HEK293 (cell line): ENCODE measurements around the gene FASTK.

Source experiments
- CTCF ChIA-PET: fragments of 350-600 bp; formaldehyde crosslinking; extraction: SDS; loops from one replicate; lab custom pipeline; 2021; ENCODE audit warnings: antibody characterized with exemption; lab: Yijun Ruan, JAX
- POLR2A ChIA-PET: fragments of 300-600 bp; formaldehyde crosslinking; extraction: SDS; loops from one replicate; lab custom pipeline; 2020; ENCODE audit warnings: antibody characterized with exemption, inconsistent platforms; lab: Yijun Ruan, JAX
- H3K27ac ChIP-seq: fragments of 200-500 bp; sonication (Bioruptor generic); 2 replicates; pipeline ENCODE4 v1.5.1; 2014; ENCODE audit warnings: low read depth, low read length, control low read depth, inconsistent platforms; ENCODE audit errors: extremely low read depth
- H3K36me3 ChIP-seq, 2 experiments: fragments of 200-500 bp in 1 of 2; sonication (Bioruptor generic) in 1 of 2; 1 replicate in 1 of 2; 2 replicates in 1 of 2; pipeline ENCODE4 v1.5.1; 2014 to 2017; ENCODE audit warnings: inconsistent platforms in 2 of 2, low read length in 2 of 2; ENCODE audit not compliant: control insufficient read depth in 2 of 2, insufficient read depth in 1 of 2
- H3K4me1 ChIP-seq: fragments of 200-500 bp; sonication (Bioruptor generic); 2 replicates; pipeline ENCODE4 v1.5.1; 2014; ENCODE audit warnings: mild to moderate bottlenecking, low read length, inconsistent platforms; ENCODE audit not compliant: control insufficient read depth, insufficient read depth
- H3K4me3 ChIP-seq: 2 replicates; pipeline ENCODE4 v1.5.1; 2011; ENCODE audit warnings: low read depth, mild to moderate bottlenecking, control low read depth, low read length, moderate library complexity
- H3K9me3 ChIP-seq: fragments of 200-500 bp; sonication (Bioruptor generic); 2 replicates; pipeline ENCODE4 v1.5.1; 2014; ENCODE audit warnings: low read depth, low read length, inconsistent platforms; ENCODE audit not compliant: control insufficient read depth, insufficient read depth
- BCL6B ChIP-seq: fragments of 450-650 bp; formaldehyde crosslinking; IDR thresholded peaks from 2 replicates; pipeline ENCODE4 v1.5.1; 2017; ENCODE audit warnings: missing biosample characterization, missing genetic modification characterization
- ELK4 ChIP-seq: IDR thresholded peaks from 2 replicates; pipeline ENCODE4 v1.6.1; 2011; ENCODE audit warnings: mild to moderate bottlenecking, low read depth, low read length, borderline replicate concordance
- KLF1 ChIP-seq: fragments of 450-650 bp; formaldehyde crosslinking; IDR thresholded peaks from 2 replicates; pipeline ENCODE4 v1.5.1; 2016; ENCODE audit warnings: missing biosample characterization, missing genetic modification characterization
- KLF17 ChIP-seq: fragments of 450-650 bp; formaldehyde crosslinking; IDR thresholded peaks from 2 replicates; pipeline ENCODE4 v1.5.1; 2016; ENCODE audit warnings: missing biosample characterization, missing genetic modification characterization
- MEIS1 ChIP-seq: sonication (generic); formaldehyde crosslinking; IDR thresholded peaks from 2 replicates; pipeline ENCODE4 v1.8.1; 2022; ENCODE audit warnings: missing genetic modification reagents, mild to moderate bottlenecking, borderline replicate concordance
- PRDM1 ChIP-seq: fragments of 450-650 bp; formaldehyde crosslinking; IDR thresholded peaks from 2 replicates; pipeline ENCODE4; 2016; ENCODE audit warnings: missing biosample characterization, missing genetic modification characterization
- RBAK ChIP-seq: fragments of 450-650 bp; formaldehyde crosslinking; IDR thresholded peaks from 2 replicates; pipeline ENCODE4 v1.5.1; 2016; ENCODE audit warnings: missing biosample characterization, missing genetic modification characterization
- REPIN1 ChIP-seq: fragments of 450-650 bp; formaldehyde crosslinking; IDR thresholded peaks from 2 replicates; pipeline ENCODE4 v1.5.1; 2017; ENCODE audit warnings: missing biosample characterization, missing genetic modification characterization, low read depth
- YY1 ChIP-seq: fragments of 450-650 bp; formaldehyde crosslinking; IDR thresholded peaks from 2 replicates; pipeline ENCODE4 v1.5.1; 2018; ENCODE audit warnings: missing biosample characterization, missing genetic modification characterization
- ZBTB1 ChIP-seq: fragments of 450-650 bp; formaldehyde crosslinking; IDR thresholded peaks from 2 replicates; pipeline ENCODE4 v1.5.1; 2016; ENCODE audit warnings: missing biosample characterization, missing genetic modification characterization
- ZBTB17 ChIP-seq: fragments of 450-650 bp; formaldehyde crosslinking; IDR thresholded peaks from 2 replicates; pipeline ENCODE4 v1.5.1; 2016; ENCODE audit warnings: missing biosample characterization, missing genetic modification characterization
- ZBTB48 ChIP-seq: fragments of 450-650 bp; formaldehyde crosslinking; IDR thresholded peaks from 2 replicates; pipeline ENCODE4 v1.5.1; 2016; ENCODE audit warnings: missing biosample characterization, missing genetic modification characterization
- ZFP3 ChIP-seq: fragments of 450-650 bp; formaldehyde crosslinking; IDR thresholded peaks from 2 replicates; pipeline ENCODE4 v1.5.1; 2016; ENCODE audit warnings: low read depth, missing biosample characterization, missing genetic modification characterization
- ZNF138 ChIP-seq: fragments of 450-650 bp; formaldehyde crosslinking; IDR thresholded peaks from 2 replicates; pipeline ENCODE4 v1.5.1; 2016; ENCODE audit warnings: missing biosample characterization, missing genetic modification characterization, borderline replicate concordance
- ZNF148 ChIP-seq: fragments of 450-650 bp; formaldehyde crosslinking; IDR thresholded peaks from 2 replicates; pipeline ENCODE4 v1.5.0; 2017; ENCODE audit warnings: missing biosample characterization, missing genetic modification characterization, borderline replicate concordance
- ZNF175 ChIP-seq: fragments of 450-650 bp; formaldehyde crosslinking; IDR thresholded peaks from 2 replicates; pipeline ENCODE4 v1.5.1; 2016; ENCODE audit warnings: missing biosample characterization, missing genetic modification characterization
- ZNF23 ChIP-seq: fragments of 450-650 bp; formaldehyde crosslinking; IDR thresholded peaks from 2 replicates; pipeline ENCODE4 v1.5.1; 2016; ENCODE audit warnings: missing biosample characterization, missing genetic modification characterization, borderline replicate concordance
- ZNF24 ChIP-seq: fragments of 450-650 bp; formaldehyde crosslinking; IDR thresholded peaks from 2 replicates; pipeline ENCODE4 v1.5.1; 2016; ENCODE audit warnings: missing biosample characterization, missing genetic modification characterization
- ZNF398 ChIP-seq: fragments of 450-650 bp; formaldehyde crosslinking; IDR thresholded peaks from 2 replicates; pipeline ENCODE4 v1.5.1; 2017; ENCODE audit warnings: missing biosample characterization, missing genetic modification characterization
- ZNF48 ChIP-seq: fragments of 450-650 bp; formaldehyde crosslinking; IDR thresholded peaks from 2 replicates; pipeline ENCODE4 v1.5.1; 2016; ENCODE audit warnings: missing biosample characterization, missing genetic modification characterization
- ZNF501 ChIP-seq: fragments of 450-650 bp; formaldehyde crosslinking; IDR thresholded peaks from 2 replicates; pipeline ENCODE4 v1.5.1; 2016; ENCODE audit warnings: missing biosample characterization, missing genetic modification characterization
- ZNF544 ChIP-seq: fragments of 450-650 bp; formaldehyde crosslinking; IDR thresholded peaks from 2 replicates; pipeline ENCODE4 v1.5.0; 2017; ENCODE audit warnings: missing biosample characterization, missing genetic modification characterization
- ZNF548 ChIP-seq: fragments of 450-650 bp; formaldehyde crosslinking; IDR thresholded peaks from 2 replicates; pipeline ENCODE4 v1.5.1; 2016; ENCODE audit warnings: missing biosample characterization, missing genetic modification characterization
- ZNF555 ChIP-seq: fragments of 450-650 bp; formaldehyde crosslinking; conservative IDR thresholded peaks from 2 replicates; pipeline ENCODE4 v1.5.1; 2017; ENCODE audit warnings: missing biosample characterization, mild to moderate bottlenecking, missing genetic modification characterization, inconsistent platforms
- ZNF621 ChIP-seq: fragments of 450-650 bp; formaldehyde crosslinking; IDR thresholded peaks from 2 replicates; pipeline ENCODE4 v1.5.1; 2017; ENCODE audit warnings: missing biosample characterization, missing genetic modification characterization
- ZNF629 ChIP-seq: fragments of 450-650 bp; formaldehyde crosslinking; IDR thresholded peaks from 2 replicates; pipeline ENCODE4 v1.5.1; 2017; ENCODE audit warnings: missing biosample characterization, missing genetic modification characterization
- ZNF747 ChIP-seq: fragments of 450-650 bp; formaldehyde crosslinking; IDR thresholded peaks from 2 replicates; pipeline ENCODE4 v1.5.1; 2016; ENCODE audit warnings: missing biosample characterization, missing genetic modification characterization
- ZNF76 ChIP-seq: fragments of 450-650 bp; formaldehyde crosslinking; IDR thresholded peaks from 2 replicates; pipeline ENCODE4; 2016; ENCODE audit warnings: low read depth, missing biosample characterization, missing genetic modification characterization, borderline replicate concordance
- ZNF776 ChIP-seq: fragments of 450-650 bp; formaldehyde crosslinking; IDR thresholded peaks from 2 replicates; pipeline ENCODE4 v1.5.0; 2017; ENCODE audit warnings: missing biosample characterization, missing genetic modification characterization, borderline replicate concordance
- ZNF791 ChIP-seq: fragments of 450-650 bp; formaldehyde crosslinking; IDR thresholded peaks from 2 replicates; pipeline ENCODE4 v1.5.1; 2016; ENCODE audit warnings: missing biosample characterization, missing genetic modification characterization
- ZXDB ChIP-seq: fragments of 450-650 bp; formaldehyde crosslinking; IDR thresholded peaks from 2 replicates; pipeline ENCODE4 v1.5.1; 2016; ENCODE audit warnings: missing biosample characterization, missing genetic modification characterization

FASTK gene

GRCh38 chr7:151083824-151084160 lies 3.2 kb upstream of the FASTK start:
- Histone ChIP-seq H3K9me3 (no peaks in the 10 kb centered on the region), H3K4me1 (peaks cover 7% of the 10 kb centered on the region), H3K27ac (no peak overlapping the region; the same call in 1 of the 2 replicates), H3K36me3 (peaks cover 0 to 17% of the 10 kb centered on the region in 2 experiments; a peak in 1 of 3 replicates), H3K4me3 (peak overlapping the region; percentile 74)
- ChIA-PET CTCF (interaction anchor here (0.6 to 2.2 kb wide), 7 partner anchors 8 to 231 kb away, joined by 3 to 7 read pairs (median 3); partner anchors contain the start of gene ABCB8), POLR2A (interaction anchor here (1.0 to 3.0 kb wide), 2 partner anchors 18 to 55 kb away, joined by 3 to 16 read pairs; partner anchors contain the start of gene ABCB8)
- no peak for TF ChIP-seq ZXDB (tag by site-specific recombination)
- TF ChIP-seq ZNF747 (tag by site-specific recombination), result no peak
- no peak for TF ChIP-seq ZNF23 (tag by site-specific recombination)
- TF ChIP-seq ZNF175, result no peak
- TF ChIP-seq ZNF48 (tag by site-specific recombination), result no peak
- no peak for TF ChIP-seq KLF1 (tag by site-specific recombination)
- no peak for TF ChIP-seq ZNF555 (tag by site-specific recombination)
- TF ChIP-seq KLF17 (tag by site-specific recombination), result no peak
- no peak for TF ChIP-seq ZFP3 (tag by site-specific recombination)
- no peak for TF ChIP-seq ZNF398 (tag by site-specific recombination)
- TF ChIP-seq ZNF791 (tag by site-specific recombination), result no peak
- no peak for TF ChIP-seq REPIN1 (tag by site-specific recombination)
- TF ChIP-seq ZNF501, result 0 out of 2 replicates have a peak, but pooled peaks have one; percentile 33
- no peak for TF ChIP-seq ZNF24 (tag by site-specific recombination)
- no peak for TF ChIP-seq ZNF776
- TF ChIP-seq ZNF138, result no peak
- no peak for TF ChIP-seq YY1 (tag by site-specific recombination)
- no peak for TF ChIP-seq ZNF621 (tag by site-specific recombination)
- TF ChIP-seq ZNF76 (tag by site-specific recombination), result no peak
- TF ChIP-seq ZNF548 (tag by site-specific recombination), result no peak
- TF ChIP-seq ZNF148 (tag by site-specific recombination), result no peak
- no peak for TF ChIP-seq BCL6B (tag by site-specific recombination)
- no peak for TF ChIP-seq PRDM1 (tag by site-specific recombination)
- TF ChIP-seq ZBTB17 (tag by site-specific recombination), result peak; percentile 23; the same call in 1 of the 2 replicates
- no peak for TF ChIP-seq ZNF544 (tag by site-specific recombination)
- TF ChIP-seq ZBTB1, result no peak
- no peak for TF ChIP-seq RBAK (tag by site-specific recombination)
- 0 out of 2 replicates have a peak, but pooled peaks have one; percentile 9 for TF ChIP-seq ZNF629 (tag by site-specific recombination)
- peak; percentile 61 for TF ChIP-seq ZBTB48 (tag by site-specific recombination)
- TF ChIP-seq ELK4, result no peak
- no peak for TF ChIP-seq MEIS1
